Upper lobe of right lung (tissue), 1 donor: ENCODE data around the gene SMAD3. TPM values are rescaled to one million over a fixed set of nuclear protein-coding genes. Genes with fewer than 3 reads are reported as not detected.

Experiments
- ATAC-seq: fragments of 200-7000 bp; cut with Tn5 transposase; one replicate; pipeline ENCODE4 v1.9.1; 2020; ENCODE audit warnings: mild to moderate bottlenecking, moderate library complexity
- DNase-seq: peaks from one replicate; pipeline ENCODE4 v3.0.0-alpha.2; 2020
- H3K27ac ChIP-seq: fragments of 200-600 bp; one replicate; pipeline ENCODE4 v1.8.0; 2022
- H3K27me3 ChIP-seq: fragments of 200-600 bp; one replicate; pipeline ENCODE4 v1.8.0; 2022; ENCODE audit warnings: mild to moderate bottlenecking
- H3K36me3 ChIP-seq: fragments of 200-600 bp; one replicate; pipeline ENCODE4 v1.8.0; 2022
- H3K4me1 ChIP-seq: fragments of 200-600 bp; one replicate; pipeline ENCODE4 v1.8.0; 2022
- H3K4me3 ChIP-seq: fragments of 200-600 bp; one replicate; pipeline ENCODE4 v1.8.0; 2022; ENCODE audit warnings: mild to moderate bottlenecking
- H3K9me3 ChIP-seq: fragments of 200-600 bp; one replicate; pipeline ENCODE4 v1.8.0; 2022
- intact Hi-C: fragments of 100-400 bp; cut with DNase I; formaldehyde crosslinking; loops from one replicate; pipeline ENCODE4 v1.11.0; 2022
- total RNA-seq: library from RNA; stranded (reverse); fragmentation: NEBNext Ultra II Directional; extraction: Animal tissue kit (Norgen Biotek cat#: 25700); gene quantifications from one replicate; pipeline ENCODE4 v1.2.1, GENCODE V29; 2021
- TF ChIP-seq, protein P1 (sequence below): fragments of 200-600 bp; IDR thresholded peaks from one replicate; pipeline ENCODE4 v1.8.0; 2022; ENCODE audit warnings: antibody characterized with exemption
- donor health status: DM: no; HTN: yes; CAD: no; lungs with severe emphysema.

Gene SMAD3
- total RNA-seq, 1 donor from 2014 or later: 31.6 TPM

DNA sequence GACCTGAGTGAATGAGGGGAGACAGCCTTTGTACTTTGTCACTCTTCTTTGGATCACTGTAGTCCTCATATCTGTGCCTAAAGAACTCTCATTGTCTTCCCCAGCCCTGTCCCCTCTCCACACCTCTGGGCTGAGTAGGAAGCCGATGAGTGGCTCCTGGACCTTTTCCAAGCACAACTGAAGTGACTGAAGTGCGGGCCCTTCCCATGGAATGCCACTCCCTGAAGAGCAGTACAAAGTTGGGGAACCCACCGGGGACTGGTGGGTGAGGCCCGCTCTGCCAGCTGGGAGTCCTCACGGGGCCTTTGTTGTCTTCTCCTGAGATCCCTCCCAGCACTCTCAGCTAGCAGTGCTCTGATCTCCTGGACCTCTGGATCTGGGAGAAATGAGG, 99.0 kb downstream of the SMAD3 start:
- no peaks in the 10 kb centered on the region for H3K9me3 ChIP-seq
- TF ChIP-seq, protein P1, sequence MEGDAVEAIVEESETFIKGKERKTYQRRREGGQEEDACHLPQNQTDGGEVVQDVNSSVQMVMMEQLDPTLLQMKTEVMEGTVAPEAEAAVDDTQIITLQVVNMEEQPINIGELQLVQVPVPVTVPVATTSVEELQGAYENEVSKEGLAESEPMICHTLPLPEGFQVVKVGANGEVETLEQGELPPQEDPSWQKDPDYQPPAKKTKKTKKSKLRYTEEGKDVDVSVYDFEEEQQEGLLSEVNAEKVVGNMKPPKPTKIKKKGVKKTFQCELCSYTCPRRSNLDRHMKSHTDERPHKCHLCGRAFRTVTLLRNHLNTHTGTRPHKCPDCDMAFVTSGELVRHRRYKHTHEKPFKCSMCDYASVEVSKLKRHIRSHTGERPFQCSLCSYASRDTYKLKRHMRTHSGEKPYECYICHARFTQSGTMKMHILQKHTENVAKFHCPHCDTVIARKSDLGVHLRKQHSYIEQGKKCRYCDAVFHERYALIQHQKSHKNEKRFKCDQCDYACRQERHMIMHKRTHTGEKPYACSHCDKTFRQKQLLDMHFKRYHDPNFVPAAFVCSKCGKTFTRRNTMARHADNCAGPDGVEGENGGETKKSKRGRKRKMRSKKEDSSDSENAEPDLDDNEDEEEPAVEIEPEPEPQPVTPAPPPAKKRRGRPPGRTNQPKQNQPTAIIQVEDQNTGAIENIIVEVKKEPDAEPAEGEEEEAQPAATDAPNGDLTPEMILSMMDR: no peak
- no peak overlapping the region for H3K4me3 ChIP-seq
- H3K4me1 ChIP-seq: peaks cover 13% of the 10 kb centered on the region
- no peak overlapping the region for H3K27ac ChIP-seq
- ATAC-seq: peak; percentile 56
- H3K27me3 ChIP-seq: no peaks in the 10 kb centered on the region
- H3K36me3 ChIP-seq: peaks cover 16% of the 10 kb centered on the region
- intact Hi-C loops: no loop called here
- peak; percentile 73 for DNase-seq

DNA sequence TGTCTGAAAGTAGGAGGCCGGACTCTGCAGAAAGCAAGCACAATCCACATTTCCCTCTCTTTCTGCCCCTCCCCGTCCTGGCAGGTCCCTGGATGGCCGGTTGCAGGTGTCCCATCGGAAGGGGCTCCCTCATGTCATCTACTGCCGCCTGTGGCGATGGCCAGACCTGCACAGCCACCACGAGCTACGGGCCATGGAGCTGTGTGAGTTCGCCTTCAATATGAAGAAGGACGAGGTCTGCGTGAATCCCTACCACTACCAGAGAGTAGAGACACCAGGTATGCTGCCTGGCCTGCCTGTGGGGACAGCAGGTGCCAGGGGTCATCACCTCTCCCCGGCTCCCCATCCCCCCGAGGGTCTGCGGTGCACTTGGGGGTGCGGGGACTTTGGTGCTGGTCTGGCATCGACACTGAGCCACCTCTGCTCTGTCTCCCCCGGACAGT, 99.4 kb downstream of the SMAD3 start:
- DNase-seq (no peak), ATAC-seq (peak; percentile 51)
- H3K27ac ChIP-seq: no peak overlapping the region
- intact Hi-C loops: no loop called here
- no peak overlapping the region for H3K4me3 ChIP-seq
- H3K9me3 ChIP-seq: no peaks in the 10 kb centered on the region
- TF ChIP-seq, protein P1: no peak
- H3K4me1 ChIP-seq: peaks cover 13% of the 10 kb centered on the region
- no peaks in the 10 kb centered on the region for H3K27me3 ChIP-seq
- H3K36me3 ChIP-seq: peaks cover 16% of the 10 kb centered on the region

DNA sequence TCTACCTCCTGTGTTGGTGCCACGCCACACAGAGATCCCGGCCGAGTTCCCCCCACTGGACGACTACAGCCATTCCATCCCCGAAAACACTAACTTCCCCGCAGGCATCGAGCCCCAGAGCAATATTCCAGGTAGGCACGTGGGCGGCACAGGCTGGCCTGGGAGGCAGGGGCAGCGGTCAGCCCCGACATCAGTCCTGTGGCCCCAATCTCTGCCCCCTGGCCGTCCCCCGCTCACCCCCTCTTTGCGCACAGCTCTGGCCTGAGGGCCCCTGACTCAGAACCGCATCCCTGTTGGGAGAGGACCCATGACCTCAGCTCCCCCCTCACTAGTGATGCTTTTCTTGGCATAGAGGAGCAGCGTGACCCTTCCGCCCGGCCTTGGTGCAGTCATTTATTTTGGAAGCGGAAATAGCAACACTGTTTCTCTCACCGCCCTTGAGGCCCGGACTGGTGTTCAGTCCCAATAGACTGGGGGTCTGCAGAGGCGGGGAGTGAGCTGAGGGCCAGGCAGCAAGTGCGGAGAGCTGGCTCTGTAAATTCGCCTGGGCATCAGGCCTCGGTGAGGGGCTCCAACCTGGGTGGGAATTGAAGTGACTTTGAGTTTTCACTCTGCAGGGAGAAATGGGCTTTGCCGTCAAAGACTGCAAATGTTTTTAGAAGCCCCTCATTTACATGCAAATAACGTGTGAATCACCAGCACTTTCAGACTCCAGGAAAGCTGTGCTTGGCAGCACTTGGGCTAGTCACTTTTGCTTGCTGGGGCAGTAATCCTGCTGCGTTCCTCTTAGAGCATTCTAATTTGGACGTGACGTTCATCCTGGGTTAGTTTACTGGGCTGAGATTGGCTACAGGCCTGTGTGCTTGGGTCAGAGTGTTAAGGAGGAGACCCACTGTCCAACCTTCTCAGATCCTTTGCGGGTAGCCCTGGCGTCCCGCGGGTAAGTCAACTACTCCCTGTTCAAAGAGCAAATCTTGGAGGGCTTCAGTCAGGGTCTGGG, 100.2 kb downstream of the SMAD3 start:
- Histone ChIP-seq H3K4me1 (peaks cover 13% of the 10 kb centered on the region), H3K27ac (no peak overlapping the region), H3K36me3 (peaks cover 19% of the 10 kb centered on the region), H3K9me3 (no peaks in the 10 kb centered on the region), H3K27me3 (no peaks in the 10 kb centered on the region), H3K4me3 (no peak overlapping the region)
- DNase-seq: no peak
- ATAC-seq: no peak
- intact Hi-C loops: no loop called here
- TF ChIP-seq, protein P1: no peak

DNA sequence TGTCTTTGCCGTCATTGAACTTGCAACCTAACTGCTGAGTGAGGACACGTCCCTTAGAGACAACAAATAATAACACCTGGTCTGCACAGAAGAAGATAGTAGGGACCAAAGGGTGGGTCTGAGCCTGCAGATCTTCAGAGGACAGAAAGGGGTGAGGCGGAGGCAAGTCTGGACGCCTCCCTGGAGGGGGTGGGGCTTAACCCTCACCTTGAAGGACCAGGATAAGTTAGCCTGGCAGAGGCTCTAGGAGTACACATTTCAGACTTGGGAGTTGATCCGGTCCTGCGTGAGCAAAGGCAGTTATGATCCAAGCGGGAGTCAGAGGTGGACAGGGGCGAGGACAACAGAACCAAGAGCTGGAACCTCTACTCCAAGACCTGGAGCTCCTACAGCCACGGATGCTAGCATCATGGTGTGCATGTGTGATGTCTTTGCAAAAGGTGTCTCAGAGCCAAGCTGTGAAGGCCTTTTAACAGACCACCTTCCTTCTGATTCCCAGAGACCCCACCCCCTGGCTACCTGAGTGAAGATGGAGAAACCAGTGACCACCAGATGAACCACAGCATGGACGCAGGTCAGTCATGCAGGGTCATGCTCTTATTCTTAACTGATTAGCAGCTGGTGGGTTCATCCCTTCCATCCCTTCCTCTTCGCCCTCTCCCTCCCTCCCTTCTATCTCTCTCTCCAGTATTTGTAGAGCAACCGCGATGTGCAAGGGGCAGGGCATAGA, 101.0 kb downstream of the SMAD3 start:
- no peak for ATAC-seq
- TF ChIP-seq, protein P1: no peak
- no peak for DNase-seq
- Histone ChIP-seq H3K27me3 (no peaks in the 10 kb centered on the region), H3K36me3 (peaks cover 28% of the 10 kb centered on the region), H3K4me1 (peaks cover 13% of the 10 kb centered on the region), H3K9me3 (no peaks in the 10 kb centered on the region), H3K4me3 (no peak overlapping the region), H3K27ac (no peak overlapping the region)
- intact Hi-C loops: no loop called here

DNA sequence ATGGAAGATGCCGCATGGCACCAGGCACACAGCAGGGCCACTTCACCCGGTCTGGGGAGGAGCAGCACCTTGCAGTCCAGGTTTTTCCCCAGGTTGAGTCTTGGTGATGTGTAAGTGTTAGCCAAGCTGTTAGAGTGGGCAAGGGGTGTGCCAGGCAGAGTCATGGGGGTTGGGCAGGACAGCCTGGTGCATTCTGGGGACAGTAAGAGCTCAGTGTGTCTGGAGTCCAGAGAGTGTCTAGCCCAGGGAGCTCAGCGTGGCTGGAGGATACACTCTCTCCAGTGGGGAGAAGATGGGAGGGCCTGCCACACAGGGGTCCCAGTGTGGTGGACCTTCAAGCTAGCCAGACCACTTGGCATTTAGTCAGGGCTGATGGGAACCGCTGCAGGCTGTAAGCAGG, 101.7 kb downstream of the SMAD3 start:
- TF ChIP-seq, protein P1: no peak
- Histone ChIP-seq H3K9me3 (no peaks in the 10 kb centered on the region), H3K4me1 (peaks cover 13% of the 10 kb centered on the region), H3K27me3 (no peaks in the 10 kb centered on the region), H3K27ac (peak overlapping the region; percentile 11), H3K4me3 (no peak overlapping the region), H3K36me3 (peaks cover 33% of the 10 kb centered on the region)
- ATAC-seq (no peak), DNase-seq (peak; percentile 46)
- intact Hi-C loops: no loop called here
